Lung microvascular endothelial cell (primary cell): ENCODE measurements around the gene IVD. TPM values are rescaled to one million over a fixed set of nuclear protein-coding genes. Genes with fewer than 3 reads are reported as not detected.

ENCODE experiments used
- DNase-seq, 2 donors: peaks; one replicate each; pipeline versions ENCODE4 v3.0.0 to v3.0.0-alpha.2; 2010; ENCODE audit warnings: low read depth in 2 of 2
- total RNA-seq: library from RNA; depleted of rRNA; stranded (reverse); fragments of >200 nt; gene quantifications from 2 replicates; pipeline ENCODE4 v1.2.1, GENCODE V29; 2014

Gene IVD
- total RNA-seq, 1 donor from 2014 or later = 32.3 TPM

DNA sequence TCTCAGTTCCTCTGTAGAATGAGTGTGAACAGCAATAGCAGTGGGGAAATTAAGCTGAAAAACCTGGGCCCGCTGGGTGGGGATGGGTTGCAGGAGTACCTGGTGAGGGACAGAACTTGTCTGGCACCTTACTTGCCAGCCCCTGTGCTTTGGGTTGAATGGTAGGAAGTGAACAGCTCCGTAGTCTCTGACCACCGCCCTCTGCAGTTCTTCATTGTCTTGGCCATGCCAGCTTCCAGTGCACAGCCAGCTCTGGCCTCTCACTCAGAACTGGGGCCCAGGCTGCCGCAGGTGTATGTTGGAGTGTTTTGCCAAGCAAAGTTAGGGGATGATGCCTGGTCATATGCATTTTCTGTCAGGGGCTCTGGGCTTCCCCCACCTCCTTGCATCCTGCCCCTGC is 51.1 kb downstream of the IVD start:
- no peak for DNase-seq

DNA sequence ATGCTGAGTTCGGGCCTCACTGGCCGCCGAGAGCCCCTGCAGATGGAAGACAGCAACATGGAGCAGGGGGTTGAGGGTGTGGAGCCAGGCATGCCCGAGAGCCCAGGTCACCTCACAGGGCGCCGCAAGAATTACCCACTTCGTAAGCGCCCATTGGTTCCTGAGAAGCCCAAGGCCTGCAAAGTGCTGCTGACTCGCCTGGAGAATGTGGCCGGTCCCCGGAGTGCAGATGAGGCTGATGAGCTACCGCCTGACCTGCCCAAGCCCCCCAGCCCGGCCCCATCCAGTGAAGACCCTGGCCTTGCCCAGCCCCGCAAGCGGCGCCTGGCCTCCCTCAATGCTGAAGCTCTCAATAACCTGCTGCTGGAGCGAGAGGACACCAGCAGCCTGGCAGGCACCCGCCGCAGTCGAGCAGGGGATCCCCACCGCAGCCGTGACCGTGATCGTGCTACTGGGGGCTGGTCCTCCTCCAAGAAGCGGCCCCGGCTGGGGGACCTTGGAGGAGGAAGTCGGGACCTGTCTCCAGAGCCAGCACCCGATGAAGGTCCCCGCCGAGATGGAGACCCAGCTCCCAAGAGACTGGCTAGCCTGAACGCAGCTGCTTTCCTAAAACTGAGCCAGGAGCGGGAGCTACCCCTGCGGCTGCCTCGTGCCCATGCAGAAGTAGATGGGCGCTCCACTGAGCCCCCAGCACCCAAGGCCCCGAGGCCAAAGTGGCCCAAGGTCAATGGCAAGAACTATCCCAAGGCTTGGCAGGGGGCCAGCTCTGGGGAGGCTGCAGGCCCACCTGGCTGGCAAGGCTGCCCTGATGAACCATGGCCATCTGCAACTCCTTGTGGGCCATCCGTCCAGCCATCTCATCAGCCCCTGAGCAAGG is 53.1 kb downstream of the IVD start:
- DNase-seq = no peak

DNA sequence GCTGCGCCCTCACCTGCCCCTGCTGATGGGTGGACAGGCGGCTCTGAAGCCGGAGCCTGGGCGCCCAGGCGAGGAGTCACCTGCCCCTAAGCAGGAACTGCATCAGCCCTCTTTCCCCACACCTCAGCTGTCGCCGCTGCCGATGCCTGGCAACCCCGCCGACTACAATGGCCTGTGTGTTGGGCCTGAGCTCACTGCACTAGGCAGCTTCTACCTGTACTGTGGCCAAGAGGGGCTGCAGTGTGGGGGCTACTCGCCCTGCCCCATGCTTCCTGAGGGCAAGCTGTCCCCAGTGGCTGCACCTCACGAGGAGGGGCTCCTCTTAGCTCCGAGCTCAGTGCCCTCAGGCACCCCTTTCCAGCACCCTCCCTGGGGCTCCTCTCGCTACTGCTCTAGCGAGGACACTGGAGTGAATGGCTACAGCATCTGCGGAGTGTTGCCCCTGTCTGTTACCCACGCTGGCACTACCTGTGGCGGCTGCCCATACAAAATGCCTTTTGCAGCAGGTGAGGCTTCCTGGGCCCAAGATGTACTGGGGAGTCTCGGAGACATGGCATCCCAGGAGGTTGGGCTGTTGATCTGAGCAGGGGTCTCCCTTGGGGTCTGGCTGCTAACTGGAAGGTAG is 53.9 kb downstream of the IVD start:
- DNase-seq = no peak

DNA sequence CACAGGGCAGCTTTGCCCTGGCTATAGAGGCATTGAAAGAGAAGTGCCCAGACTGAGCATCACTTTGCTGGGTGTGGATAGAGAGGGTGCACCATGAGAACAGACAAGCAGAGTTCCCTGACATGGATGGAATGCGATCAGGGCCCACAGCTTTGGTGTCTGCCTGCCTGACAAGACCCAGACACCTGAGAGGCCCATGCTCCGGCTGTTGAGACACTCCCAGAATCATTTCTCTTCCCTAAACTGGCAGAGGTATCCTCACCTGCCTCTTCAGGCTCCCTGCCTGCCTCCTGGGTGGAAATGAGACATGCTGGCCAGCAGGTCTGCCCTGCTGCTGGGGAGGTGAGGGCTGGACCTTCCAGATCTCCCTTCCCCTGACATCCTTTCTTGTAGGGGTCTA is 54.8 kb downstream of the IVD start:
- DNase-seq = no peak

DNA sequence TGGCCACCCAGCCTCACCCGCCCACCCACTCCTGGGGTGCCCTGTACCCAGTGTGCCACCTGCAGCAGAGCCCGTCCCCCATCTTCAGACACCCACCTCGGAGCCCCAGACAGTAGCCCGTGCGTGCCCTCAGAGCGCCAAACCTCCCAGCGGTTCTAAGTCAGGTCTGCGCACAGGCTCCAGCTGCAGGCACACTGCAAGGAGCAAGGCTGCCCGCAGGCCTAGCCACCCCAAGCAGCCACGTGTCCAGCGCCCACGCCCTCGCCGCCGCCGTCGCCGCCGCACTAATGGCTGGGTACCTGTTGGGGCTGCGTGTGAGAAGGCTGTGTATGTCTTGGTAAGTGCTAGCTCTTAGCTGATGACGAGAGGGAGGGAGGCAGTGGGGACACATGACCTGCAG is 56.4 kb downstream of the IVD start:
- no peak for DNase-seq

DNA sequence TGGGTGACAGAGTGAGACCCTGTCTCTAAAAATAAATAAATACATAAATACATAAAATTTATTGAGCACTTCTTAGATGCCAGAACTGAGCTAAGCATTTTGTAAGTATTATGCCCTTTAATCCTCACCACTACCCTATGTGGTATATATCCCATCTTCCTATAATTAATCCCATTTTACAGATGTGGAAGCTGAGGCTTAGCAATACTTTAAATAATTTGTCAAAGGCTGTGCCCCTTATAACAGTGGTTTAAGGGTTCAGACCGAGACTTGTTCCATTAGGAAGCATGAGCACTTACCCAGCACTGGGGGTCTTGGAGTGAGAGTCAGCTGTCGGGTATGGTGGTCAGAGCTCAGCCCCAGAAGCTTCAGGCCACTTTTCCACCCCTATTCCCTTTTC is 57.7 kb downstream of the IVD start:
- no peak for DNase-seq

DNA sequence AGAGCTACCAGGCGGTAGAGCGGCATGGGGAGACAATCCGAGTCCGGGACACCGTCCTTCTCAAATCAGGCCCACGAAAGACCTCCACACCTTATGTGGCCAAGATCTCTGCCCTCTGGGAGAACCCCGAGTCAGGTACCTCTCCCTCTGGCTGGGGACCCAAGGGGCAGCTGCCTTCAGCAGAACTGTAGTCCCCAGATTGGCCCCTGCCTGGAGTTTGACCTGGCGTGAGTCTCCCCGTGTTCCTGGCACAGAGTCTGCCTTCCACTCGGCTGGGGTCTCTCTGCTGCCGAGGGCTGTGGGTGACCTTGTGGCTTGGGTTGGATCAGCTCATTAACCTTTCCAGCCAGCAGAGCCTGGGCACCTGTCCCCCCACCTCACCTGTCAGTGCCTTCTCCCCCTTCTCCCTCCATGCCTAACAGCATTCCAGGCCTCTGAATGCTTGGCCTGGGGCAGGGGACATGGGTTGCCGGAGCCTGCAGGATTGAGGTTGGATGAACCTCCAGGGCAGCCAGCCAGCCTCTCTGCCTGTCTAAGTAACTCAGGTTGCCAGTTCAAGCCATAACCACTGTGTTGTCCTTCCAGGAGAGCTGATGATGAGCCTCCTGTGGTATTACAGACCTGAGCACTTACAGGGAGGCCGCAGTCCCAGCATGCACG is 58.4 kb downstream of the IVD start:
- no peak for DNase-seq

DNA sequence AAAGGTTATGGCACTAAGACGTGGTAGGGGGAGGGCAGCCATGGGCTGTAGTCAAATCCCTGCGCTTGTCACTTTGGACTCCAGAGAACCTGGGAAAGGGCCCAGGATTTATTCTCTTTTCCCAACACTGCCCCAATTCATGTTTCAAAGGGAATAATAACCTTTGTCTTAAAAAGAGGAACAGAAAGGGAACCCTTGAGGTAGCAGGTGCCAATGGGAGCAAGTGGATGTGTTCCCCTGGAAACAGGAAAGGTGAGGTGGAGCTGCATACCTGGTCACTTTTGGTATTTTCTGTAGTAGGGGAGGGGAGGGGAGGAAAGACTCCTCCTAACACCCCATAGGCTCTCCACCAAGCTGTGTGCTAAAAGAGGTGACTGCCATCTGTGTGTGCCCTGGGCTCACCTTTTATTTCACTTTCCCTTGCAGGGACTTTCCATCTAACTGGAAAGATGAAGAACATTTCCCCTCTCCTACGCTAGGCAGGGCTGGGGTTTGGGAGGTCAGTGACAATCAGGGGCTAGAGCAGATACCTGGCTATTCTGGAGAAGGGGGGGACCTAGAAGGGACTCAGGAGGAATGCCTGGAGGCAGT is 59.1 kb downstream of the IVD start:
- DNase-seq = no peak

DNA sequence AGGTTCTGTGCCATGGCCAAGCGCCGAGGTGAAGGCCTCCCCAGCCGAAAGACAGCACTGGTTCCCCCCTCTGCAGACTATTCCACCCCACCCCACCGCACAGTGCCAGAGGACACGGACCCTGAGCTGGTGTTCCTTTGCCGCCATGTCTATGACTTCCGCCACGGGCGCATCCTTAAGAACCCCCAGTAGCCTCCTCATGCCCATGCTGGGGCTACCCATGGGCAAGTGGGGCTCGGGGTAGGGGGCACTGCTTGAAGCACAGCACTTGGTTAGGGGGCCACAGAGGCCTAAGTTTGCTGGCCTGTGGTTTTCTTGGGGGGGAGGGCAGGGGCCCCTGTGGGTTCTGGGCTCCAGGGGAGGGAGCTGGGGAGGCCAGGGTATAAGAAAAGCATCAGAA is 60.3 kb downstream of the IVD start:
- no peak for DNase-seq

DNA sequence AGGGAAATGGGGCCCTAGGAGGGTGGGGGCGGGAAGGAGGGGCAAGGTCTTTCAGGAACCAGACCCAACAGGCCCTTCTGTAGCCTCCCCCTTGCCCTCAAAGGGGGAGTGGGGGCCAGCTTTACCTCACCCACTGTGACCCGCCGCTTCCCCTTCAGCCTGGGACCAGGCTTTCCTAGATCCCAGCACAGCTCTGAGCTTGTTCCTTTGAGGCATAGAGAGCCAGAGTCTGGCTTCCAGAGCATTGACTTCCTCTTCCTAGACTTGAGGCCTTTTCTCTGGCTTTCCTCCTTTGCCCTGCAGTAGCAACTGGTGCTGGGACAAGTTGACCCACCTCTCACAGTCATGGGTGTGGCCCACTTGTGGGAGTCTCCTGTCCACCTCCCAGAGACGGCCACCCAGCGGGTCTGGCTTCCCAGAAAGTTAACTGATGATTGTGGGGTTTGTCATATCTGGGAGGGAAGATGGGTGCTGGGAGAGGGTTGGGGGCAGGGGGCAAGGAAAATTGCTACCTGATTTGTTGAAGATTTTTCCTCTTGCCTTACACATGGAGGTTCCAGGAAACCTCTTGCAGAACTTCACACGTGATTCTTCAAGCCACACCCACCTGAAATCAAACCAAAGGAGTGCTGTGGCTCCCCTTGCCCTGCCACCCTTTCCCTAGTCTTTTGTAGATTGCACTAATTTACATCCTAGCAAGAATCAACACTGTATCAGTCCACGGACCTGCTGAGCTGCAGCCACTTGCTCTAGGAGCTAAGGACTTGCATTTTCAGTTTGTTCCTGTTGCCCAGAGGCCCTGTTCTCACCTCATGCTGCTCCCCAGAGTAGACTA is 61.0 kb downstream of the IVD start:
- no peak for DNase-seq

DNA sequence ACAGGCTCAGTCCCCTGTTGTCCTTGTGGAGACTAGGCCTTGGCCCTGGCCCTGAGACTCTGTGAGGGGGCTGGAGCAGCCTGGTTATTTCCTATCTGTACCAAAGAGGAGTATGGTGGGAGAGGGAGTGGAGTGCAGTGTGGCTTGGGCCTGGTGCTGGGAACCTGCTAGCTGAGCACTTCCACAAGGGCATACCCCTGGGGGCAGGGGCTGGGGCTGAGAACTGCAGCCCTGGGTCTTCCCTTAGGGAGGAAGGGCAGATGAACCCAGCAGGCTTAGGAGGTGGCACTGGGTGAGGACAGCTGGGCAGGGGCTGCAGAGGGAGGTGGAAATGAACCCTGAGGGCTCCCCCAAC is 61.6 kb downstream of the IVD start:
- no peak for DNase-seq

DNA sequence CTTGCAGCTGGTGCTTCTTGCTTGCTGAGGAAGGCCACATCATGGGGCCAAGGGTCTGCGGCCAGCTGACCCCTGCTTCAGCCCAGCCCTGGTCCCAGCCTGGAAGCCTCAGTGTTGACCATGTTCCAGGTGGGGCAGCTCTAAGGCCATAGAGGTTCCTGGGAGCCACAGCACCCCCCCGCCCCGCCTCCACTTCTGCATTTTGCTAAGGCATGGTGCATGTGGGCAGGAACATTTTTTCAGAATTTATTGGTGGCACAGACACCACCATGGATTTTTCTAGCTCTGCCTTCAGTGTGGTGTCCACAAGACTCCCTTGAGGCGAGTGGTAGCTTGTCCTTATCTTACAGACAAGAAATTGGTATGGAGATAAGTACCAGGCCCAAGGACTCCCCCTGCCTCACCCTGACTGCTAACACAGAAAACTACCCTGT is 63.3 kb downstream of the IVD start:
- DNase-seq = no peak

DNA sequence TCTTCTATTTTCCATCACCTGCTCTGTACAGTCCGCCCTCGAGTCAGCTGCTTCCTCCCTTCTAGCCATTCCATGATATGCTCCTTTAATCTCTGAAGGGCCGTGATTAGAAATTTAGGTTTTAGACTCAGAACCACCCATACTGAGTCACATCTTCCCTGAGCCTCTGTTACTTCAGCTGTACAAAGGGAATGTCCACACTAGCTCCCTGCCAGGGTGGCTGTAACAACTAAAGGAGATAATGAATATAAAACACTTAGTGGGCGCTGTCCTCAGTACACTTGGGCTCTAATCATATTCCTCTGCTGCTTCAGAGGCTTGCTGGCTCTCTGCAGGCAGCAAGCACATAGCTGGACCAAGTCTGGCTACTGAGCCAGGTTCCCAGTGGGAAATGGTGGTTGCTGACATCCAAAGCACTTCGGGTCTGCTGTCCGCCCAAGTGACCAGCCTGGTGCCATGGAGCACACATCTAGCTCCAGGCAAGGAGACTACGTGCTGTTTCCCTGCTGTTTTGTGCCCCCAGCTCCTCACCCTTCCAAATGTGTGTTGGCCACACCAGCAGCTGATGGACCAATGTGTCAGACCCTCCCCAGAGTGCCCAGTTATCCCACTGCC is 64.3 kb downstream of the IVD start:
- DNase-seq = peak in 1 of 2 donors; percentile 3

DNA sequence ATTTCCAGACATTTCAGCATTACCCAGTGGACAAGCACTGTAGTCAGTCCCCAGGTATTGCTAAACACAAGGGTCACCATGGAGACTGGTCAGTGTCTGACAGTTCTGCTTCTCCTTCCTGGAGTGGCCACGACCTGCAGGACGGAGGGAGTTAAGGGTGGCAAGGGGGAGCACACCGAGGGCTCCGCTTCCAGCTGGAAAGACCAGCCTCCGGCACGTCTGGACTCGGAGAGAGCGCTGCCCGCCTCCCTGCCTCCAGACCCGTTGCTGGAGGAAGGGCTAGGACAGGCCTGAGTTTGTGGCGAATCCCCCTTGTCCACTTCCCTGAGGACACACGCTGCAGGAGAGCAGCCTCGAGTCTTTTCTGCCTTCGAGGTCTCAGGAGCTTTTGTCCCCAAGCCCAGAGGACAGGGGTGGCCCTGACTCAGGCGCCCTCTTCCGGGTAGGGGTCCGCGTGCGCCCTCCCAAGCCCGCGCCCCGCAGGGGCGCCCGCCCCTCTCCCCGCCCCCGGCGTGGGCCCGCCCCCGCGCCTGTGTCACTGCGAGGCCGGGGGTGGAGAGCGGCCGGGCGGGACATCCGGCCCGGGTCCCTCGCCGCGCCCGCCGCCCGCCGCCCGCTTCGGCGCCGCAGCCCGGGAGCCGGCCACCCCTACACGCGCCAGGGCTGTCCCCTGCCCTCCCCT is 65.0 kb downstream of the IVD start, which contains the start of gene CHST14:
Gene CHST14 (plus strand): TSS at position 562 of the 682 bp plus-strand sequence. CDS start 230 bp downstream, outside the sequence.
- peak; percentile 36 to 69 for DNase-seq

Other genes with a start within 250 kb of the IVD start
- 3.0 and 10.5 TPM in 2 replicates for gene BUB1B, start 244.7 kb upstream of the IVD start, total RNA-seq
- gene PAK6, start 166.7 kb upstream of the IVD start, total RNA-seq = not detected in 2 replicates
- not detected in 2 replicates for gene ANKRD63, start 122.7 kb upstream of the IVD start, total RNA-seq
- gene PLCB2, start 97.9 kb upstream of the IVD start, total RNA-seq = under 0.01 and 0.44 TPM in 2 replicates
- gene INAFM2, start 82.1 kb upstream of the IVD start, total RNA-seq = 11.3 and 14.1 TPM in 2 replicates
- gene CCDC9B, start 64.9 kb upstream of the IVD start, total RNA-seq = 8.9 and 11.1 TPM in 2 replicates
- gene PHGR1, start 54.8 kb upstream of the IVD start, total RNA-seq = not detected in 2 replicates
- under 0.01 TPM in 2 replicates for gene DISP2, start 47.6 kb upstream of the IVD start, total RNA-seq
- gene KNSTRN, start 23.1 kb upstream of the IVD start, total RNA-seq = 10.9 and 21.1 TPM in 2 replicates
- gene BAHD1, start 35.2 kb downstream of the IVD start, total RNA-seq = 5.2 and 6.5 TPM in 2 replicates
- 6.1 and 6.7 TPM in 2 replicates for gene CHST14, start 65.2 kb downstream of the IVD start, total RNA-seq
- gene CCDC32, start 159.2 kb downstream of the IVD start, total RNA-seq = 14.4 and 16.1 TPM in 2 replicates
- 7.4 and 10.1 TPM in 2 replicates for gene RPUSD2, start 163.5 kb downstream of the IVD start, total RNA-seq
- gene KNL1, start 188.5 kb downstream of the IVD start, total RNA-seq = 2.0 and 7.6 TPM in 2 replicates